Muscle layer of colon (tissue), 2 donors: ENCODE results near the gene TRABD2B.

Experiments
- H3K27ac ChIP-seq: one replicate; pipeline ENCODE4 v1.7.0; 2013; ENCODE audit warnings: low read depth, mild to moderate bottlenecking, low read length, moderate library complexity
- H3K27me3 ChIP-seq, 2 donors: one replicate each; pipeline ENCODE4 v1.7.0; 2013; ENCODE audit warnings: low read length in 2 of 2, mild to moderate bottlenecking in 2 of 2; ENCODE audit not compliant: insufficient read depth in 2 of 2, control insufficient read depth in 1 of 2
- H3K36me3 ChIP-seq: one replicate; pipeline ENCODE4 v1.7.0; 2013; ENCODE audit warnings: mild to moderate bottlenecking, low read length; ENCODE audit not compliant: insufficient read depth
- H3K4me1 ChIP-seq: one replicate; pipeline ENCODE4 v1.7.0; 2013; ENCODE audit warnings: mild to moderate bottlenecking, low read length; ENCODE audit not compliant: insufficient read depth
- H3K4me3 ChIP-seq, 2 donors: one replicate each; pipeline ENCODE4 v1.7.0; 2013; ENCODE audit warnings: low read length in 2 of 2, low read depth in 1 of 2, mild to moderate bottlenecking in 1 of 2, moderate library complexity in 1 of 2
- H3K9ac ChIP-seq: one replicate; pipeline ENCODE4 v1.7.0; 2013; ENCODE audit warnings: low read length
- H3K9me3 ChIP-seq: one replicate; pipeline ENCODE4 v1.7.0; 2013; ENCODE audit warnings: mild to moderate bottlenecking, low read length
- donor health status: abdominal sarcoma.
- donor health status: Adenocarcinoma of cecum.

TRABD2B gene

GRCh38 chr1:47711184-47711847, 285.9 kb downstream of the TRABD2B start:
- H3K4me3 ChIP-seq = no peak overlapping the region
- peaks cover 27 to 63% of the 10 kb centered on the region in 2 donors for H3K27me3 ChIP-seq

More at GRCh38 chr1:47711184-47711847, 285.9 kb downstream of the TRABD2B start:
- H3K9ac ChIP-seq = no peak overlapping the region
- peaks cover 20% of the 10 kb centered on the region for H3K4me1 ChIP-seq
- no peaks in the 10 kb centered on the region for H3K36me3 ChIP-seq
- H3K27ac ChIP-seq = no peak overlapping the region
- H3K9me3 ChIP-seq = no peaks in the 10 kb centered on the region
